Neuronal stem cell (in vitro differentiated cells): Measurements from ENCODE around the gene ADCK1.

Experiments used
- DNase-seq: peaks from one replicate; pipeline ENCODE4 v3.0.0-alpha.2; 2013; ENCODE audit warnings: low spot score
- H2AFZ ChIP-seq: one replicate; pipeline ENCODE4 v1.6.1; 2013; ENCODE audit warnings: mild to moderate bottlenecking, low read length, inconsistent platforms
- H2AK5ac ChIP-seq: 2 replicates; pipeline ENCODE4 v1.6.1; 2013; ENCODE audit warnings: low read depth, mild to moderate bottlenecking, inconsistent platforms, low read length, moderate library complexity, mixed read lengths
- H2BK120ac ChIP-seq: 2 replicates; pipeline ENCODE4 v1.6.1; 2013; ENCODE audit warnings: low read depth, mild to moderate bottlenecking, inconsistent platforms, low read length, moderate library complexity, mixed read lengths
- H2BK12ac ChIP-seq: one replicate; pipeline ENCODE4 v1.6.1; 2013; ENCODE audit warnings: low read length, inconsistent platforms
- H2BK15ac ChIP-seq: 2 replicates; pipeline ENCODE4 v1.6.1; 2013; ENCODE audit warnings: mild to moderate bottlenecking, low read length, inconsistent platforms, mixed read lengths
- H2BK5ac ChIP-seq: one replicate; pipeline ENCODE4 v1.6.1; 2013; ENCODE audit warnings: inconsistent platforms, mild to moderate bottlenecking, low read length, moderate library complexity
- H3K14ac ChIP-seq: one replicate; pipeline ENCODE4 v1.6.1; 2013; ENCODE audit warnings: low read length, inconsistent platforms
- H3K18ac ChIP-seq: 2 replicates; pipeline ENCODE4 v1.6.1; 2013; ENCODE audit warnings: low read length, inconsistent platforms
- H3K23ac ChIP-seq: 2 replicates; pipeline ENCODE4 v1.6.1; 2013; ENCODE audit warnings: low read depth, mild to moderate bottlenecking, mixed read lengths, low read length, inconsistent platforms; ENCODE audit not compliant: poor library complexity
- H3K27ac ChIP-seq: replicated peaks from 3 replicates; pipeline ENCODE4 v1.5.1; 2013; ENCODE audit warnings: low read length, inconsistent platforms
- H3K27me3 ChIP-seq, 3 experiments: 2 replicates each; pipeline ENCODE4 v1.6.1; 2013; ENCODE audit warnings: low read length in 3 of 3, mild to moderate bottlenecking in 2 of 3, inconsistent platforms in 1 of 3, low read depth in 1 of 3, mixed read lengths in 1 of 3, moderate library complexity in 1 of 3; ENCODE audit not compliant: control insufficient read depth in 3 of 3, insufficient read depth in 3 of 3
- H3K36me3 ChIP-seq, 2 donors: replicated peaks in 1 of 2; 2 replicates each; pipeline ENCODE4 v1.6.1; 2013; ENCODE audit warnings: low read length in 2 of 2; ENCODE audit not compliant: control insufficient read depth in 2 of 2, insufficient read depth in 2 of 2
- H3K4ac ChIP-seq: 2 replicates; pipeline ENCODE4 v1.6.1; 2013; ENCODE audit warnings: inconsistent platforms, mild to moderate bottlenecking, low read length, moderate library complexity
- H3K4me1 ChIP-seq, 2 donors: 1 replicate in 1 of 2; 2 replicates in 1 of 2; pipeline ENCODE4 v1.6.1; 2013; ENCODE audit warnings: low read length in 2 of 2, low read depth in 1 of 2; ENCODE audit not compliant: control insufficient read depth in 2 of 2, insufficient read depth in 1 of 2
- H3K4me2 ChIP-seq: one replicate; pipeline ENCODE4 v1.6.1; 2013; ENCODE audit warnings: mild to moderate bottlenecking, low read length, inconsistent platforms; ENCODE audit not compliant: insufficient read depth, poor library complexity, severe bottlenecking
- H3K4me3 ChIP-seq, 2 donors: 2 replicates each; pipeline ENCODE4 v1.5.1; 2013; ENCODE audit warnings: low read length in 2 of 2, mild to moderate bottlenecking in 2 of 2, inconsistent platforms in 1 of 2, moderate library complexity in 1 of 2
- H3K79me1 ChIP-seq: one replicate; pipeline ENCODE4 v1.6.1; 2013; ENCODE audit warnings: low read depth, mild to moderate bottlenecking, inconsistent platforms, low read length, moderate library complexity
- H3K9ac ChIP-seq: one replicate; pipeline ENCODE4 v1.6.1; 2013; ENCODE audit warnings: mild to moderate bottlenecking, low read depth, low read length, inconsistent platforms; ENCODE audit not compliant: poor library complexity
- H3K9me3 ChIP-seq, 2 donors: replicated peaks in 1 of 2; 2 replicates each; pipeline versions ENCODE3 to v1.6.1; 2013; ENCODE audit warnings: low read length in 2 of 2, mild to moderate bottlenecking in 2 of 2, inconsistent platforms in 1 of 2, low read depth in 1 of 2, mixed read lengths in 1 of 2, moderate library complexity in 1 of 2; ENCODE audit not compliant: control insufficient read depth in 2 of 2, insufficient read depth in 1 of 2
- H4K8ac ChIP-seq: one replicate; pipeline ENCODE4 v1.6.1; 2013; ENCODE audit warnings: low read depth, mild to moderate bottlenecking, inconsistent platforms, low read length, moderate library complexity
- H4K91ac ChIP-seq: one replicate; pipeline ENCODE4 v1.6.1; 2013; ENCODE audit warnings: low read length, low read depth, mild to moderate bottlenecking, inconsistent platforms; ENCODE audit not compliant: poor library complexity
- WGBS, 2 donors: extraction: QIAGEN DNeasy Blood & Tissue Kit; methylation state at CpG; one replicate each; pipeline ENCODE4 v1.1.7; 2013; ENCODE audit warnings: missing lambda C conversion rate in 2 of 2, mixed read lengths in 1 of 2; ENCODE audit not compliant: insufficient read length in 2 of 2, insufficient replicate concordance in 1 of 2; ENCODE audit errors: extremely low coverage in 2 of 2; 5-methylcytosine and 5-hydroxymethylcytosine counted together

ADCK1 gene

GRCh38 chr14:77903937-77904617 is 104.2 kb downstream of the ADCK1 start:
- Histone ChIP-seq H2AK5ac (no peak overlapping the region), H4K91ac (no peak overlapping the region), H3K4me2 (no peak overlapping the region), H2BK12ac (no peak overlapping the region), H3K36me3 (no peaks in the 10 kb centered on the region), H2BK15ac (no peak overlapping the region), H2AFZ (no peak overlapping the region), H3K79me1 (no peaks in the 10 kb centered on the region), H3K4me1 (peaks cover 3 to 6% of the 10 kb centered on the region in 2 donors), H3K9me3 (no peaks in the 10 kb centered on the region), H3K4ac (no peak overlapping the region), H3K27ac (no peak overlapping the region), H2BK5ac (no peak overlapping the region), H3K9ac (no peak overlapping the region), H2BK120ac (no peak overlapping the region), H3K4me3 (peak overlapping the region in 1 of 2 donors; percentile 1), H4K8ac (no peak overlapping the region), H3K27me3 (no peaks in the 10 kb centered on the region), H3K23ac (no peak overlapping the region), H3K18ac (no peak overlapping the region), H3K14ac (no peak overlapping the region)
- DNase-seq, result no peak
- WGBS, 2 donors, result no CpG with 5 or more reads among the region's 8 CpGs

GRCh38 chr14:77906446-77906845 is 106.5 kb downstream of the ADCK1 start:
- Histone ChIP-seq H2BK120ac (no peak overlapping the region), H3K4me3 (no peak overlapping the region), H3K4me1 (peaks cover 3 to 6% of the 10 kb centered on the region in 2 donors), H3K9me3 (no peaks in the 10 kb centered on the region), H4K91ac (no peak overlapping the region), H2BK5ac (no peak overlapping the region), H2BK12ac (no peak overlapping the region), H3K4me2 (no peak overlapping the region), H3K14ac (no peak overlapping the region), H3K4ac (no peak overlapping the region), H2BK15ac (no peak overlapping the region), H4K8ac (no peak overlapping the region), H3K27me3 (no peaks in the 10 kb centered on the region), H2AFZ (no peak overlapping the region), H3K36me3 (no peaks in the 10 kb centered on the region), H3K23ac (no peak overlapping the region), H2AK5ac (no peak overlapping the region), H3K79me1 (no peaks in the 10 kb centered on the region), H3K27ac (no peak overlapping the region), H3K9ac (no peak overlapping the region), H3K18ac (no peak overlapping the region)
- DNase-seq, result no peak
- no CpG with 5 or more reads among the region's 1 CpG for WGBS, 2 donors

GRCh38 chr14:77908847-77909246 is 108.9 kb downstream of the ADCK1 start:
- no peaks in the 10 kb centered on the region for H3K79me1 ChIP-seq
- no peak overlapping the region for H4K91ac ChIP-seq
- no peak overlapping the region for H3K27ac ChIP-seq
- no peak for DNase-seq
- no peaks in the 10 kb centered on the region for H3K9me3 ChIP-seq
- no peak overlapping the region for H3K14ac ChIP-seq
- H4K8ac ChIP-seq, result no peak overlapping the region
- no peaks in the 10 kb centered on the region for H3K36me3 ChIP-seq
- no peak overlapping the region for H2BK15ac ChIP-seq
- H2AK5ac ChIP-seq, result no peak overlapping the region
- WGBS, 2 donors, result no CpG with 5 or more reads among the region's 4 CpGs
- no peak overlapping the region for H3K9ac ChIP-seq
- H2BK120ac ChIP-seq, result no peak overlapping the region
- no peak overlapping the region for H3K4me2 ChIP-seq
- H3K4ac ChIP-seq, result no peak overlapping the region
- H3K4me3 ChIP-seq, result no peak overlapping the region
- H2AFZ ChIP-seq, result no peak overlapping the region
- no peak overlapping the region for H3K18ac ChIP-seq
- H3K27me3 ChIP-seq, result no peaks in the 10 kb centered on the region
- no peak overlapping the region for H2BK12ac ChIP-seq
- H3K23ac ChIP-seq, result no peak overlapping the region
- no peak overlapping the region for H2BK5ac ChIP-seq
- H3K4me1 ChIP-seq, result peaks cover 0 to 6% of the 10 kb centered on the region in 2 donors

GRCh38 chr14:77909911-77910310 is 110.0 kb downstream of the ADCK1 start:
- Histone ChIP-seq H3K4me1 (peaks cover 0 to 6% of the 10 kb centered on the region in 2 donors), H2BK120ac (no peak overlapping the region), H3K23ac (no peak overlapping the region), H2AK5ac (no peak overlapping the region), H3K18ac (no peak overlapping the region), H2AFZ (no peak overlapping the region), H3K79me1 (no peaks in the 10 kb centered on the region), H4K91ac (no peak overlapping the region), H2BK15ac (no peak overlapping the region), H3K4me2 (no peak overlapping the region), H2BK5ac (no peak overlapping the region), H3K14ac (no peak overlapping the region), H3K27ac (no peak overlapping the region), H4K8ac (no peak overlapping the region), H3K36me3 (no peaks in the 10 kb centered on the region), H3K27me3 (no peaks in the 10 kb centered on the region), H3K4me3 (no peak overlapping the region), H3K9me3 (no peaks in the 10 kb centered on the region), H3K9ac (no peak overlapping the region), H3K4ac (no peak overlapping the region), H2BK12ac (no peak overlapping the region)
- DNase-seq, result no peak
- WGBS, 2 donors, result no CpG with 5 or more reads among the region's 3 CpGs
